Loucy (cell line): Measurements from ENCODE around the gene RXRA.

Experiments
- H2AFZ ChIP-seq: fragments of 200-600 bp; sonication (generic); 2 replicates; pipeline ENCODE4 v1.6.0; 2016; ENCODE audit warnings: antibody characterized with exemption, mild to moderate bottlenecking, low read length, moderate library complexity
- H3F3A ChIP-seq: fragments of 200-600 bp; 2 replicates; pipeline ENCODE4 v1.6.0; 2016; ENCODE audit warnings: antibody characterized with exemption, low read depth, mild to moderate bottlenecking
- H3K27me3 ChIP-seq: fragments of 200-600 bp; sonication (generic); 2 replicates; pipeline ENCODE4 v1.6.1; 2014; ENCODE audit warnings: low read length, mild to moderate bottlenecking; ENCODE audit not compliant: insufficient read depth, poor library complexity, severe bottlenecking
- H3K36me3 ChIP-seq: fragments of 200-600 bp; sonication (generic); 2 replicates; pipeline ENCODE4 v1.6.1; 2016; ENCODE audit warnings: low read length; ENCODE audit not compliant: insufficient read depth
- H3K4me1 ChIP-seq: fragments of 200-600 bp; sonication (generic); 2 replicates; pipeline ENCODE4 v1.5.1; 2014; ENCODE audit warnings: low read length, mild to moderate bottlenecking; ENCODE audit not compliant: insufficient read depth, poor library complexity, severe bottlenecking
- H3K4me2 ChIP-seq: fragments of 200-600 bp; sonication (generic); 2 replicates; pipeline ENCODE4 v1.6.0; 2014; ENCODE audit warnings: antibody characterized with exemption, low read length, low read depth, mild to moderate bottlenecking; ENCODE audit not compliant: poor library complexity, severe bottlenecking
- H3K4me3 ChIP-seq: fragments of 200-600 bp; sonication (generic); 2 replicates; pipeline ENCODE4 v1.5.1; 2014; ENCODE audit warnings: low read length, mild to moderate bottlenecking, mixed read lengths; ENCODE audit not compliant: poor library complexity, severe bottlenecking
- H3K79me2 ChIP-seq: fragments of 200-600 bp; sonication (generic); 2 replicates; pipeline ENCODE4 v1.6.1; 2014; ENCODE audit warnings: low read length; ENCODE audit not compliant: insufficient read depth
- H3K9ac ChIP-seq: fragments of 200-600 bp; sonication (generic); 2 replicates; pipeline ENCODE4 v1.6.0; 2014; ENCODE audit warnings: mild to moderate bottlenecking, low read depth, low read length, moderate library complexity; ENCODE audit not compliant: poor library complexity, severe bottlenecking
- H3K9me2 ChIP-seq: fragments of 200-600 bp; sonication (generic); replicated peaks from 2 replicates; pipeline ENCODE4 v1.6.1; 2016; ENCODE audit warnings: low read depth, low read length, mixed read lengths
- H3K9me3 ChIP-seq: fragments of 200-600 bp; sonication (generic); 2 replicates; pipeline ENCODE4 v1.6.1; 2014; ENCODE audit warnings: mild to moderate bottlenecking, antibody characterized with exemption, low read length, low read depth; ENCODE audit not compliant: insufficient read depth
- H4K20me1 ChIP-seq: fragments of 200-600 bp; sonication (generic); 2 replicates; pipeline ENCODE4 v1.6.0; 2014; ENCODE audit warnings: antibody characterized with exemption, low read length, mild to moderate bottlenecking; ENCODE audit not compliant: insufficient read depth, poor library complexity, severe bottlenecking
- CTCF ChIP-seq: fragments of 200-600 bp; sonication (generic); conservative IDR thresholded peaks from 2 replicates; pipeline ENCODE4 v1.5.1; 2014; ENCODE audit warnings: mild to moderate bottlenecking, antibody characterized with exemption, low read length
- EZH2phosphoT487 ChIP-seq: fragments of 200-600 bp; IDR thresholded peaks from 2 replicates; pipeline ENCODE4 v1.6.1; 2018; ENCODE audit warnings: antibody characterized with exemption, mild to moderate bottlenecking, moderate library complexity, borderline replicate concordance

RXRA gene

GRCh38 chr9:134357631-134358025, 31.4 kb downstream of the RXRA start:
- Histone ChIP-seq H2AFZ (no peak overlapping the region), H3K36me3 (no peaks in the 10 kb centered on the region), H3K79me2 (peaks cover 28% of the 10 kb centered on the region), H4K20me1 (peaks cover 4% of the 10 kb centered on the region), H3K9me3 (no peaks in the 10 kb centered on the region), H3F3A (no peaks in the 10 kb centered on the region), H3K9ac (no peak overlapping the region), H3K4me1 (no peaks in the 10 kb centered on the region), H3K4me3 (no peak overlapping the region), H3K9me2 (no peaks in the 10 kb centered on the region), H3K4me2 (no peak overlapping the region), H3K27me3 (no peaks in the 10 kb centered on the region)
- no peak for TF ChIP-seq EZH2phosphoT487
- TF ChIP-seq CTCF, result no peak

GRCh38 chr9:134358026-134358661, 31.9 kb downstream of the RXRA start:
- H3K9me3 ChIP-seq, result no peaks in the 10 kb centered on the region
- H2AFZ ChIP-seq, result no peak overlapping the region
- H3F3A ChIP-seq, result no peaks in the 10 kb centered on the region
- peaks cover 31% of the 10 kb centered on the region for H3K79me2 ChIP-seq
- no peak overlapping the region for H3K4me2 ChIP-seq
- no peaks in the 10 kb centered on the region for H3K36me3 ChIP-seq
- H3K9me2 ChIP-seq, result no peaks in the 10 kb centered on the region
- H3K4me1 ChIP-seq, result no peaks in the 10 kb centered on the region
- H3K9ac ChIP-seq, result no peak overlapping the region
- H4K20me1 ChIP-seq, result peaks cover 7% of the 10 kb centered on the region
- H3K4me3 ChIP-seq, result no peak overlapping the region
- TF ChIP-seq CTCF (no peak), EZH2phosphoT487 (no peak)
- H3K27me3 ChIP-seq, result no peaks in the 10 kb centered on the region

- peaks cover 34% of the 10 kb centered on the region for H3K79me2 ChIP-seq
- H3K4me3 ChIP-seq, result no peak overlapping the region
- H3K36me3 ChIP-seq, result no peaks in the 10 kb centered on the region
- H3K4me1 ChIP-seq, result no peaks in the 10 kb centered on the region
- no peak overlapping the region for H3K9ac ChIP-seq
- H4K20me1 ChIP-seq, result peaks cover 8% of the 10 kb centered on the region
- no peaks in the 10 kb centered on the region for H3F3A ChIP-seq
- no peak overlapping the region for H2AFZ ChIP-seq
- no peak overlapping the region for H3K4me2 ChIP-seq
- no peak for TF ChIP-seq CTCF
- no peak for TF ChIP-seq EZH2phosphoT487
- H3K9me2 ChIP-seq, result no peaks in the 10 kb centered on the region
- H3K9me3 ChIP-seq, result no peaks in the 10 kb centered on the region
- H3K27me3 ChIP-seq, result no peaks in the 10 kb centered on the region
Observed at GRCh38 chr9:134358662-134359319, 32.5 kb downstream of the RXRA start.
